Measurements from ENCODE around the gene CHTOP. TPM values are rescaled to one million over a fixed set of nuclear protein-coding genes. Genes with fewer than 3 reads are reported as not detected.
"Not testable (repeated sequence)": the region's sequence is repeated elsewhere in the genome, so short reads cannot be mapped to it uniquely, and the experiment has no call there.

Gene CHTOP
- total RNA-seq, 2 donors from 2014 or later: 82.0 to 82.4 TPM

GRCh38 chr1:153663211-153663610 lies 29.3 kb downstream of the CHTOP start:
- H3K9me3 ChIP-seq (ENCODE audit: control insufficient read depth, low read length, poor library complexity, severe bottlenecking): no peaks in the 10 kb centered on the region
- no peak overlapping the region for H3K27ac Mint-ChIP-seq
- no peaks in the 10 kb centered on the region for H3K27me3 Mint-ChIP-seq
- H3K4me1 Mint-ChIP-seq: peaks cover 14% of the 10 kb centered on the region
- ATAC-seq: no peak
- DNase-seq: no peak
- H3K4me3 Mint-ChIP-seq: no peak overlapping the region
- H3K36me3 Mint-ChIP-seq (ENCODE audit: low read depth): peaks cover 8% of the 10 kb centered on the region

- H3K4me3 Mint-ChIP-seq: no peak overlapping the region
- DNase-seq: no peak
- peak overlapping the region; percentile 11 for H3K27ac Mint-ChIP-seq
- no peak for ATAC-seq
- H3K27me3 Mint-ChIP-seq: no peaks in the 10 kb centered on the region
- peaks cover 4% of the 10 kb centered on the region for H3K4me1 Mint-ChIP-seq
- no peaks in the 10 kb centered on the region for H3K9me3 ChIP-seq (ENCODE audit: control insufficient read depth, low read length, poor library complexity, severe bottlenecking)
- H3K36me3 Mint-ChIP-seq (ENCODE audit: low read depth): peaks cover 8% of the 10 kb centered on the region
Observed at GRCh38 chr1:153667439-153667838, 33.6 kb downstream of the CHTOP start.

- ATAC-seq; H3K27me3 Mint-ChIP-seq; H3K4me1 Mint-ChIP-seq; H3K36me3 Mint-ChIP-seq (ENCODE audit: low read depth); H3K9me3 ChIP-seq (ENCODE audit: control insufficient read depth, low read length, poor library complexity, severe bottlenecking); H3K4me3 Mint-ChIP-seq; H3K27ac Mint-ChIP-seq; DNase-seq: not testable (repeated sequence)
Observed at GRCh38 chr1:153668672-153669071, 34.8 kb downstream of the CHTOP start.

- peaks cover 8% of the 10 kb centered on the region for H3K36me3 Mint-ChIP-seq (ENCODE audit: low read depth)
- ATAC-seq (no peak), DNase-seq (no peak)
- H3K4me3 Mint-ChIP-seq: no peak overlapping the region
- no peaks in the 10 kb centered on the region for H3K9me3 ChIP-seq (ENCODE audit: control insufficient read depth, low read length, poor library complexity, severe bottlenecking)
- no peak overlapping the region for H3K27ac Mint-ChIP-seq
- no peaks in the 10 kb centered on the region for H3K27me3 Mint-ChIP-seq
- peaks cover 4% of the 10 kb centered on the region for H3K4me1 Mint-ChIP-seq
Observed at GRCh38 chr1:153669606-153670005, 35.7 kb downstream of the CHTOP start.

GRCh38 chr1:153670257-153670858 lies 36.5 kb downstream of the CHTOP start:
- DNase-seq (peak; percentile 9 to 13 (median 10)), ATAC-seq (no peak)
- no peaks in the 10 kb centered on the region for H3K27me3 Mint-ChIP-seq
- H3K27ac Mint-ChIP-seq: no peak overlapping the region
- H3K36me3 Mint-ChIP-seq (ENCODE audit: low read depth): peaks cover 5% of the 10 kb centered on the region
- peaks cover 4% of the 10 kb centered on the region for H3K4me1 Mint-ChIP-seq
- H3K9me3 ChIP-seq (ENCODE audit: control insufficient read depth, low read length, poor library complexity, severe bottlenecking): no peaks in the 10 kb centered on the region
- H3K4me3 Mint-ChIP-seq: no peak overlapping the region

GRCh38 chr1:153670859-153671627 lies 37.2 kb downstream of the CHTOP start, which contains the start of gene ILF2:
Gene ILF2 (minus strand): TSS chr1:153670993. CDS start chr1:153670922, 71 bp downstream.
- H3K27ac Mint-ChIP-seq: no peak within 1 kb of the TSS
- H3K9me3 ChIP-seq (ENCODE audit: control insufficient read depth, low read length, poor library complexity, severe bottlenecking): no peaks in the 10 kb centered on the region
- H3K36me3 Mint-ChIP-seq (ENCODE audit: low read depth): peaks cover 4% of the 10 kb centered on the region
- peak; percentile 92 for ATAC-seq
- H3K27me3 Mint-ChIP-seq: no peaks in the 10 kb centered on the region
- DNase-seq: peak; percentile 88 to 94 (median 93)
- no peak within 1 kb of the TSS for H3K4me3 Mint-ChIP-seq
- H3K4me1 Mint-ChIP-seq: peaks cover 4% of the 10 kb centered on the region

- not testable (repeated sequence) for H3K27me3 Mint-ChIP-seq; H3K4me1 Mint-ChIP-seq; H3K27ac Mint-ChIP-seq; H3K4me3 Mint-ChIP-seq; H3K9me3 ChIP-seq (ENCODE audit: control insufficient read depth, low read length, poor library complexity, severe bottlenecking); H3K36me3 Mint-ChIP-seq (ENCODE audit: low read depth)
- DNase-seq (peak in 2 of 3 donors; percentile 29 to 34), ATAC-seq (peak; percentile 44)
Observed at GRCh38 chr1:153671628-153672353, 37.9 kb downstream of the CHTOP start.

GRCh38 chr1:153673511-153673910 lies 39.6 kb downstream of the CHTOP start:
- no peak for ATAC-seq
- no peak overlapping the region for H3K27ac Mint-ChIP-seq

GRCh38 chr1:153677718-153678518 lies 44.1 kb downstream of the CHTOP start:
- ATAC-seq (peak; percentile 63), DNase-seq (peak; percentile 17 to 23 (median 20))
- peak overlapping the region; percentile 27 for H3K27ac Mint-ChIP-seq
- H3K4me1 Mint-ChIP-seq: peaks cover 19% of the 10 kb centered on the region
- peak overlapping the region; percentile 91 for H3K4me3 Mint-ChIP-seq
- H3K27me3 Mint-ChIP-seq: peaks cover 47% of the 10 kb centered on the region
- no peaks in the 10 kb centered on the region for H3K9me3 ChIP-seq (ENCODE audit: control insufficient read depth, low read length, poor library complexity, severe bottlenecking)
- H3K36me3 Mint-ChIP-seq (ENCODE audit: low read depth): peaks cover 12% of the 10 kb centered on the region

More at GRCh38 chr1:153673511-153673910, 39.6 kb downstream of the CHTOP start:
- Mint-ChIP-seq H3K4me3 (no peak overlapping the region), H3K4me1 (peaks cover 11% of the 10 kb centered on the region), H3K27me3 (peaks cover 21% of the 10 kb centered on the region), H3K36me3 (ENCODE audit: low read depth) (peaks cover 7% of the 10 kb centered on the region)
- no peaks in the 10 kb centered on the region for H3K9me3 ChIP-seq (ENCODE audit: control insufficient read depth, low read length, poor library complexity, severe bottlenecking)
- no peak for DNase-seq

GRCh38 chr1:153678519-153679336 lies 44.9 kb downstream of the CHTOP start, which contains the start of gene NPR1:
Gene NPR1 (plus strand): TSS chr1:153678688. CDS start chr1:153679109, 421 bp downstream.
- ATAC-seq (peak; percentile 48), DNase-seq (no peak)
- peak within 1 kb of the TSS; percentile 91 for H3K4me3 Mint-ChIP-seq
- H3K9me3 ChIP-seq (ENCODE audit: control insufficient read depth, low read length, poor library complexity, severe bottlenecking): no peaks in the 10 kb centered on the region
- H3K36me3 Mint-ChIP-seq (ENCODE audit: low read depth): peaks cover 12% of the 10 kb centered on the region
- peaks cover 52% of the 10 kb centered on the region for H3K27me3 Mint-ChIP-seq
- peak within 1 kb of the TSS; percentile 69 for H3K27ac Mint-ChIP-seq
- H3K4me1 Mint-ChIP-seq: peaks cover 22% of the 10 kb centered on the region

GRCh38 chr1:153679337-153680119 lies 45.7 kb downstream of the CHTOP start:
- no peaks in the 10 kb centered on the region for H3K9me3 ChIP-seq (ENCODE audit: control insufficient read depth, low read length, poor library complexity, severe bottlenecking)
- peak in 2 of 3 donors; percentile 9 to 17 for DNase-seq
- H3K4me3 Mint-ChIP-seq: peak overlapping the region; percentile 91
- peaks cover 12% of the 10 kb centered on the region for H3K36me3 Mint-ChIP-seq (ENCODE audit: low read depth)
- ATAC-seq: peak; percentile 74
- peak overlapping the region; percentile 69 for H3K27ac Mint-ChIP-seq
- H3K27me3 Mint-ChIP-seq: peaks cover 57% of the 10 kb centered on the region
- H3K4me1 Mint-ChIP-seq: peaks cover 26% of the 10 kb centered on the region
